ENCODE data around the gene PPP3CB. TPM values are rescaled to one million over a fixed set of nuclear protein-coding genes. Genes with fewer than 3 reads are reported as not detected.

Gene PPP3CB
- total and polyA plus RNA-seq, 2 donors (not counting 1 experiment from before 2014, with no cell fraction given) = 15.9 to 51.2 TPM

DNA sequence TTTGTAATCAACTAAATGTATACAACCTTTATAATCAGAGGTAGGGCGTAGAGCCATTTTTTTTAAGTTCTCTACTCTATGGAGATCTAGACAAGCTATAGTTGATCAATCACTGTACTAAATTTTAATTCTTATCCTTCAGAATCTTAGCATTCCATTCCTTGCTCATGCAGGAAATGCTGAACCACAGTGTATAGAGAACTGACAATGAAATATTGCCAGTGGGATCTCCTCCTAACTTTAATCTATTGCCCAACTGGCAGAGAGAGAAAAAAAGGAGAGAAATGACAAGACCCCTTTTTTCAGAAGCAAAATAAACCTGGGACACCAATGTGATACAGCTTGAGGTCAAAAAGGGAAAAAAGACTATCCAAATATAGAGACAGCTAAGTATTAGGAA lies 26.4 kb upstream of the PPP3CB start:
- no peak for TF ChIP-seq EZH2 (IDR thresholded peaks at IDR 0.05; ENCODE audit: borderline replicate concordance, insufficient read depth, low read depth, low read length, poor library complexity, severe bottlenecking)
- TF ChIP-seq, protein P1, sequence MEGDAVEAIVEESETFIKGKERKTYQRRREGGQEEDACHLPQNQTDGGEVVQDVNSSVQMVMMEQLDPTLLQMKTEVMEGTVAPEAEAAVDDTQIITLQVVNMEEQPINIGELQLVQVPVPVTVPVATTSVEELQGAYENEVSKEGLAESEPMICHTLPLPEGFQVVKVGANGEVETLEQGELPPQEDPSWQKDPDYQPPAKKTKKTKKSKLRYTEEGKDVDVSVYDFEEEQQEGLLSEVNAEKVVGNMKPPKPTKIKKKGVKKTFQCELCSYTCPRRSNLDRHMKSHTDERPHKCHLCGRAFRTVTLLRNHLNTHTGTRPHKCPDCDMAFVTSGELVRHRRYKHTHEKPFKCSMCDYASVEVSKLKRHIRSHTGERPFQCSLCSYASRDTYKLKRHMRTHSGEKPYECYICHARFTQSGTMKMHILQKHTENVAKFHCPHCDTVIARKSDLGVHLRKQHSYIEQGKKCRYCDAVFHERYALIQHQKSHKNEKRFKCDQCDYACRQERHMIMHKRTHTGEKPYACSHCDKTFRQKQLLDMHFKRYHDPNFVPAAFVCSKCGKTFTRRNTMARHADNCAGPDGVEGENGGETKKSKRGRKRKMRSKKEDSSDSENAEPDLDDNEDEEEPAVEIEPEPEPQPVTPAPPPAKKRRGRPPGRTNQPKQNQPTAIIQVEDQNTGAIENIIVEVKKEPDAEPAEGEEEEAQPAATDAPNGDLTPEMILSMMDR (IDR thresholded peaks at IDR 0.05) = no peak
- Histone ChIP-seq H3K9me3 (ENCODE audit: control extremely low read depth in 1 of 3, control insufficient read depth in 2 of 3, insufficient read depth in 1 of 3, low read length in 2 of 3) (no peaks in the 10 kb centered on the region), H3K79me2 (ENCODE audit: control insufficient read depth, insufficient read depth, low read length) (no peaks in the 10 kb centered on the region), H4K20me1 (ENCODE audit: control insufficient read depth, insufficient read depth, low read length, poor library complexity, severe bottlenecking) (no peaks in the 10 kb centered on the region), H2AFZ (ENCODE audit: insufficient read depth, low read depth, low read length, poor library complexity, severe bottlenecking) (no peak overlapping the region), H3K36me3 (replicated peaks in 1 of 2; ENCODE audit: control extremely low read depth in 1 of 2, control insufficient read depth in 1 of 2, extremely low read depth in 1 of 2, insufficient read depth in 2 of 2, low read length in 1 of 2) (peaks cover 0 to 2% of the 10 kb centered on the region in 2 experiments), H3K27me3 (replicated peaks in 1 of 4; ENCODE audit: control extremely low read depth in 1 of 4, control insufficient read depth in 3 of 4, insufficient read depth in 4 of 4, low read length in 3 of 4) (no peaks in the 10 kb centered on the region), H3K27ac (ENCODE audit: low read length in 2 of 2) (no peak overlapping the region), H3K9ac (ENCODE audit: low read length) (no peak overlapping the region), H3K4me2 (replicated peaks; ENCODE audit: low read depth, low read length, poor library complexity, severe bottlenecking) (no peak overlapping the region), H3K4me3 (ENCODE audit: control extremely low read depth in 1 of 5, extremely low read depth in 1 of 5, insufficient read depth in 1 of 5, low read depth in 2 of 5, low read length in 4 of 5) (no peak overlapping the region), H3K4me1 (ENCODE audit: control insufficient read depth in 2 of 2, insufficient read depth in 2 of 2, low read length in 2 of 2) (no peaks in the 10 kb centered on the region)
- no peaks in the 10 kb centered on the region for H3K27me3 Mint-ChIP-seq
- no peak overlapping the region for H3K4me3 Mint-ChIP-seq
- H3K4me1 Mint-ChIP-seq = no peaks in the 10 kb centered on the region
- ATAC-seq (ENCODE audit: low read depth) = no peak
- CTCF ChIA-PET = interaction anchor here (1.2 kb wide), 1 partner anchor 122 kb away, joined by 7 read pairs; no protein-coding TSS in a partner anchor
- POLR2A ChIA-PET = no interaction called here
- no peak overlapping the region for H3K27ac Mint-ChIP-seq
- H3K9me3 Mint-ChIP-seq (ENCODE audit: insufficient read depth) = no peaks in the 10 kb centered on the region
- intact Hi-C loops (cut with micrococcal nuclease) = no loop called here
- no CpG with 5 or more reads among the region's 1 CpG for WGBS (ENCODE audit: insufficient coverage)
- no peak for DNase-seq

DNA sequence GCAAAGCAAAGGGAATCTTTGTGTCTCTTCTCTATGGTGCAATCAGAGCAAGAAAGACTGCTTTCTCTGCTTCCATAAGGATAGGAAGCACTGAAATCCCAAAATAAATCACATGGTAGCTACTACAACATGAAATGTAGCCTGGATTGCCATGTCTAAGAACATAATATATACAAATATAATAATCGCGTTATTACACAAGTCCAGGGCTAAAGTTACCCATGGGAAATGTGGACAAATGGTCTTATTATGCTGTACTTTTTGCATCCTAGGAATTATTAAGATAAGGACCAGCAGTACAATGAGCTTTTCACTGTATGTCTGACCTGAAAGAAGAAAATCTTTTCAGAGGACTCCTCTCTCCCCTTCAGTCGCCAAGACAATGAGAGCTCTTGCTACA lies 23.5 kb upstream of the PPP3CB start:
- no CpG with 5 or more reads among the region's 3 CpGs for WGBS (ENCODE audit: insufficient coverage)
- POLR2A ChIA-PET = no interaction called here
- intact Hi-C loops (cut with micrococcal nuclease) = no loop called here
- Histone ChIP-seq H2AFZ (ENCODE audit: insufficient read depth, low read depth, low read length, poor library complexity, severe bottlenecking) (no peak overlapping the region), H3K27me3 (replicated peaks in 1 of 4; ENCODE audit: control extremely low read depth in 1 of 4, control insufficient read depth in 3 of 4, insufficient read depth in 4 of 4, low read length in 3 of 4) (no peaks in the 10 kb centered on the region), H3K79me2 (ENCODE audit: control insufficient read depth, insufficient read depth, low read length) (no peaks in the 10 kb centered on the region), H3K4me1 (ENCODE audit: control insufficient read depth in 2 of 2, insufficient read depth in 2 of 2, low read length in 2 of 2) (no peaks in the 10 kb centered on the region), H3K4me2 (replicated peaks; ENCODE audit: low read depth, low read length, poor library complexity, severe bottlenecking) (no peak overlapping the region), H3K27ac (ENCODE audit: low read length in 2 of 2) (no peak overlapping the region), H3K9ac (ENCODE audit: low read length) (no peak overlapping the region), H3K4me3 (ENCODE audit: control extremely low read depth in 1 of 5, extremely low read depth in 1 of 5, insufficient read depth in 1 of 5, low read depth in 2 of 5, low read length in 4 of 5) (no peak overlapping the region), H3K9me3 (ENCODE audit: control extremely low read depth in 1 of 3, control insufficient read depth in 2 of 3, insufficient read depth in 1 of 3, low read length in 2 of 3) (no peaks in the 10 kb centered on the region), H4K20me1 (ENCODE audit: control insufficient read depth, insufficient read depth, low read length, poor library complexity, severe bottlenecking) (no peaks in the 10 kb centered on the region), H3K36me3 (replicated peaks in 1 of 2; ENCODE audit: control extremely low read depth in 1 of 2, control insufficient read depth in 1 of 2, extremely low read depth in 1 of 2, insufficient read depth in 2 of 2, low read length in 1 of 2) (peaks cover 0 to 2% of the 10 kb centered on the region in 2 experiments)
- no peaks in the 10 kb centered on the region for H3K9me3 Mint-ChIP-seq (ENCODE audit: insufficient read depth)
- no peak overlapping the region for H3K4me3 Mint-ChIP-seq
- no peak for ATAC-seq (ENCODE audit: low read depth)
- no peaks in the 10 kb centered on the region for H3K27me3 Mint-ChIP-seq
- H3K27ac Mint-ChIP-seq = no peak overlapping the region
- CTCF ChIA-PET = interaction anchor here (0.7 to 1.1 kb wide), 3 partner anchors 11 to 134 kb away, joined by 3 to 5 read pairs (median 3); no protein-coding TSS in a partner anchor
- DNase-seq = no peak
- TF ChIP-seq, protein P1 (IDR thresholded peaks at IDR 0.05) = no peak
- no peak for TF ChIP-seq EZH2 (IDR thresholded peaks at IDR 0.05; ENCODE audit: borderline replicate concordance, insufficient read depth, low read depth, low read length, poor library complexity, severe bottlenecking)
- H3K4me1 Mint-ChIP-seq = no peaks in the 10 kb centered on the region

Measured in B cell (primary cell).